Measurements from ENCODE around the gene CCDC185.

The CCDC185 gene

GRCh38 chr1:223425550-223425949 lies 32.3 kb downstream of the CCDC185 start:
- Histone ChIP-seq H3K36me3 (ENCODE audit: control insufficient read depth, insufficient read depth, low read length) (no peaks in the 10 kb centered on the region), H3K18ac (ENCODE audit: low read length) (no peak overlapping the region), H3K4me3 (ENCODE audit: low read length) (no peak overlapping the region), H2BK15ac (replicated peaks; ENCODE audit: low read depth) (no peak overlapping the region), H3K4ac (ENCODE audit: low read depth, low read length) (no peak overlapping the region), H3K79me2 (ENCODE audit: control insufficient read depth, insufficient read depth, low read length) (no peaks in the 10 kb centered on the region), H3K56ac (ENCODE audit: low read length) (no peak overlapping the region), H3K23ac (ENCODE audit: low read length) (no peak overlapping the region), H3K4me1 (ENCODE audit: control insufficient read depth, low read depth, low read length) (no peaks in the 10 kb centered on the region), H2BK120ac (ENCODE audit: low read depth, low read length) (no peak overlapping the region), H3K4me2 (ENCODE audit: low read length) (no peak overlapping the region), H2BK5ac (ENCODE audit: low read length) (no peak overlapping the region), H3K79me1 (ENCODE audit: low read length) (no peaks in the 10 kb centered on the region), H4K5ac (ENCODE audit: low read length) (no peak overlapping the region), H3K27me3 (ENCODE audit: insufficient read depth, low read length, poor library complexity) (no peaks in the 10 kb centered on the region), H3K27ac (ENCODE audit: low read depth, low read length) (no peak overlapping the region), H2AK5ac (ENCODE audit: low read length) (no peak overlapping the region), H3K9ac (ENCODE audit: low read length) (no peak overlapping the region), H4K8ac (ENCODE audit: low read depth, low read length) (no peak overlapping the region)
- no peak for DNase-seq
- WGBS (ENCODE audit: extremely low coverage, insufficient coverage, low lambda C conversion rate): no CpG with 5 or more reads among the region's 5 CpGs

GRCh38 chr1:223426936-223427335 lies 33.7 kb downstream of the CCDC185 start:
- Histone ChIP-seq H3K4me1 (ENCODE audit: control insufficient read depth, low read depth, low read length) (no peaks in the 10 kb centered on the region), H3K27me3 (ENCODE audit: insufficient read depth, low read length, poor library complexity) (no peaks in the 10 kb centered on the region), H3K79me2 (ENCODE audit: control insufficient read depth, insufficient read depth, low read length) (no peaks in the 10 kb centered on the region), H3K36me3 (ENCODE audit: control insufficient read depth, insufficient read depth, low read length) (no peaks in the 10 kb centered on the region), H3K9ac (ENCODE audit: low read length) (no peak overlapping the region), H3K56ac (ENCODE audit: low read length) (no peak overlapping the region), H2BK15ac (replicated peaks; ENCODE audit: low read depth) (no peak overlapping the region), H2BK5ac (ENCODE audit: low read length) (no peak overlapping the region), H3K4me2 (ENCODE audit: low read length) (no peak overlapping the region), H4K5ac (ENCODE audit: low read length) (no peak overlapping the region), H3K4ac (ENCODE audit: low read depth, low read length) (no peak overlapping the region), H3K23ac (ENCODE audit: low read length) (no peak overlapping the region), H2BK120ac (ENCODE audit: low read depth, low read length) (no peak overlapping the region), H2AK5ac (ENCODE audit: low read length) (no peak overlapping the region), H3K4me3 (ENCODE audit: low read length) (no peak overlapping the region), H3K27ac (ENCODE audit: low read depth, low read length) (no peak overlapping the region), H3K18ac (ENCODE audit: low read length) (no peak overlapping the region), H3K79me1 (ENCODE audit: low read length) (no peaks in the 10 kb centered on the region), H4K8ac (ENCODE audit: low read depth, low read length) (no peak overlapping the region)
- no peak for DNase-seq
- WGBS (ENCODE audit: extremely low coverage, insufficient coverage, low lambda C conversion rate): no CpG with 5 or more reads among the region's 1 CpG

DNA sequence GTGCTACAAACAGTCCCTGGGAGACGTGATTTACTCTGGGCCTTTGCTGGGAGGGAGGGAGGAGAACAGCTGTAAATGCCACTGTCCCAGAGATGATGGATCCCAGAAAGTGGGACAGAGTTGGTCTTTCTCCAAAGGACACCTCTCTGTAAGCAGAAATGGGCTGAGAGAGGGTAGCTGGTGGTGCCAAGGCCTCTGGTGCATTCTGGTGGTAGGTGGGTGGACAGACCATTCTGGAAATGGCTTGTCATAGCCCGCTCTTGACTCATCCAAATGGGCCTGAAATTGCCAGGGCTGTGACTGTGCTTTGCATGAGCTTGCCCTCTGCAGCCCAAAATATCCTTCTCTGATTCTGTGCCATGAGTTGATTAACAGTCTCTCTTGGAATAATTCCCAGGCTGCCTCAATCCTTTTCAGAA lies 36.1 kb downstream of the CCDC185 start:
- H2BK120ac ChIP-seq (ENCODE audit: low read depth, low read length): no peak overlapping the region
- no peak overlapping the region for H3K23ac ChIP-seq (ENCODE audit: low read length)
- H2BK15ac ChIP-seq (replicated peaks; ENCODE audit: low read depth): no peak overlapping the region
- H3K79me2 ChIP-seq (ENCODE audit: control insufficient read depth, insufficient read depth, low read length): no peaks in the 10 kb centered on the region
- H3K27ac ChIP-seq (ENCODE audit: low read depth, low read length): no peak overlapping the region
- no peaks in the 10 kb centered on the region for H3K27me3 ChIP-seq (ENCODE audit: insufficient read depth, low read length, poor library complexity)
- H3K18ac ChIP-seq (ENCODE audit: low read length): no peak overlapping the region
- no peak overlapping the region for H4K8ac ChIP-seq (ENCODE audit: low read depth, low read length)
- no peaks in the 10 kb centered on the region for H3K4me1 ChIP-seq (ENCODE audit: control insufficient read depth, low read depth, low read length)
- no peak overlapping the region for H3K56ac ChIP-seq (ENCODE audit: low read length)
- DNase-seq: no peak
- H3K36me3 ChIP-seq (ENCODE audit: control insufficient read depth, insufficient read depth, low read length): no peaks in the 10 kb centered on the region
- no CpG with 5 or more reads among the region's 2 CpGs for WGBS (ENCODE audit: extremely low coverage, insufficient coverage, low lambda C conversion rate)
- no peak overlapping the region for H4K5ac ChIP-seq (ENCODE audit: low read length)
- H3K79me1 ChIP-seq (ENCODE audit: low read length): no peaks in the 10 kb centered on the region
- H3K4me3 ChIP-seq (ENCODE audit: low read length): no peak overlapping the region
- H2BK5ac ChIP-seq (ENCODE audit: low read length): no peak overlapping the region
- no peak overlapping the region for H3K4me2 ChIP-seq (ENCODE audit: low read length)
- H2AK5ac ChIP-seq (ENCODE audit: low read length): no peak overlapping the region
- no peak overlapping the region for H3K9ac ChIP-seq (ENCODE audit: low read length)
- H3K4ac ChIP-seq (ENCODE audit: low read depth, low read length): no peak overlapping the region

- H3K23ac ChIP-seq (ENCODE audit: low read length): no peak overlapping the region
- no peak overlapping the region for H3K4me2 ChIP-seq (ENCODE audit: low read length)
Measured at GRCh38 chr1:223429821-223430220, 36.6 kb downstream of the CCDC185 start.

DNA sequence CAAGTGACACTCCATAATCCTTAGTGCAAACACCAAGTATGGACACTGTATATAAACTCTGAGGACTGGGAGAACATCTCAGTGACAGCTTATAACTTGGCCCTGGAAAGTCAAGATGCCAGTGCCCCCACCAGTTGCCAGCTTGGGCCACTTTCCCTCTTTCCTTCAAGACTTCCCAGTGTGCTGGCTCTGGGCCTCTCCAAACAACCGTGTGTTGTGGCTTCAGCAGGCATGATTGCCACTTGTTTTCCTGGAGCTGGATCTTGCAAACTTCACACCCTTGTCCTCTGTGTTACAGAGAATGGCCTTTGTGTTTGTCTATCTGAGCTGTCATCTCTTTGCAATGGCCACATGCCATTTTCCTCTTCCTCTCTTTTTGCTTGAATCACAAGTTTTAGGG lies 37.0 kb downstream of the CCDC185 start:
- WGBS (ENCODE audit: extremely low coverage, insufficient coverage, low lambda C conversion rate): no CpG with 5 or more reads among the region's 1 CpG
- H2BK15ac ChIP-seq (replicated peaks; ENCODE audit: low read depth): no peak overlapping the region

More at GRCh38 chr1:223429821-223430220, 36.6 kb downstream of the CCDC185 start:
- Histone ChIP-seq H3K4ac (ENCODE audit: low read depth, low read length) (no peak overlapping the region), H2AK5ac (ENCODE audit: low read length) (no peak overlapping the region), H3K79me2 (ENCODE audit: control insufficient read depth, insufficient read depth, low read length) (no peaks in the 10 kb centered on the region), H3K56ac (ENCODE audit: low read length) (no peak overlapping the region), H3K4me3 (ENCODE audit: low read length) (no peak overlapping the region), H4K5ac (ENCODE audit: low read length) (no peak overlapping the region), H4K8ac (ENCODE audit: low read depth, low read length) (no peak overlapping the region), H3K27ac (ENCODE audit: low read depth, low read length) (no peak overlapping the region), H2BK5ac (ENCODE audit: low read length) (no peak overlapping the region), H3K79me1 (ENCODE audit: low read length) (no peaks in the 10 kb centered on the region), H3K9ac (ENCODE audit: low read length) (no peak overlapping the region), H3K18ac (ENCODE audit: low read length) (no peak overlapping the region), H3K4me1 (ENCODE audit: control insufficient read depth, low read depth, low read length) (no peaks in the 10 kb centered on the region), H3K36me3 (ENCODE audit: control insufficient read depth, insufficient read depth, low read length) (no peaks in the 10 kb centered on the region), H2BK15ac (replicated peaks; ENCODE audit: low read depth) (no peak overlapping the region), H3K27me3 (ENCODE audit: insufficient read depth, low read length, poor library complexity) (no peaks in the 10 kb centered on the region), H2BK120ac (ENCODE audit: low read depth, low read length) (no peak overlapping the region)
- DNase-seq: no peak
- WGBS (ENCODE audit: extremely low coverage, insufficient coverage, low lambda C conversion rate): no CpG with 5 or more reads among the region's 1 CpG

DNA sequence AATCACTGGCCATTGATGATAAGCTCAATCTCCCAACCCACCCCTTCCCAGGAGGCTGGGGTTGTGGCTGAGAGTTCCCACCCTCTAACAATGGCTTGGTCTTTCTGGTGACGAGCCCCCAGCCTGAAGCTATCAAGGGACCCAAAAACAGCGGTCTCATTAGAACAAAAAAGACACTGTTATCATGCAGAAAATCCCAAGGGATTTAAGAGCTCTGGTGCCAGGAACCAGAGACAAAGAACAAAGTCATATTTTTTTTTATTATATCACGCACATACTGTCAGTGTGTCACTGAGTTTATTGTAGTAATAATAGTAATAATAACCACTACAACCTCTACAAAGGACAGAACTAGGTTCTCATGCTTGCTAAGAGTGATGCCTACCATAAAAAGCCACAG lies 43.9 kb downstream of the CCDC185 start:
- Histone ChIP-seq H3K9ac (ENCODE audit: low read length) (no peak overlapping the region), H3K4ac (ENCODE audit: low read depth, low read length) (no peak overlapping the region), H3K4me2 (ENCODE audit: low read length) (no peak overlapping the region), H3K36me3 (ENCODE audit: control insufficient read depth, insufficient read depth, low read length) (no peaks in the 10 kb centered on the region), H3K79me1 (ENCODE audit: low read length) (no peaks in the 10 kb centered on the region), H2AK5ac (ENCODE audit: low read length) (no peak overlapping the region), H3K79me2 (ENCODE audit: control insufficient read depth, insufficient read depth, low read length) (no peaks in the 10 kb centered on the region), H4K5ac (ENCODE audit: low read length) (no peak overlapping the region), H4K8ac (ENCODE audit: low read depth, low read length) (no peak overlapping the region), H3K18ac (ENCODE audit: low read length) (no peak overlapping the region), H3K4me1 (ENCODE audit: control insufficient read depth, low read depth, low read length) (no peaks in the 10 kb centered on the region), H2BK15ac (replicated peaks; ENCODE audit: low read depth) (no peak overlapping the region), H2BK5ac (ENCODE audit: low read length) (no peak overlapping the region), H3K23ac (ENCODE audit: low read length) (no peak overlapping the region), H3K4me3 (ENCODE audit: low read length) (no peak overlapping the region), H3K27ac (ENCODE audit: low read depth, low read length) (no peak overlapping the region), H3K56ac (ENCODE audit: low read length) (no peak overlapping the region), H3K27me3 (ENCODE audit: insufficient read depth, low read length, poor library complexity) (no peaks in the 10 kb centered on the region), H2BK120ac (ENCODE audit: low read depth, low read length) (no peak overlapping the region)
- no CpG with 5 or more reads among the region's 3 CpGs for WGBS (ENCODE audit: extremely low coverage, insufficient coverage, low lambda C conversion rate)
- no peak for DNase-seq

More for the DNA sequence above, 37.0 kb downstream of the CCDC185 start:
- H3K18ac ChIP-seq (ENCODE audit: low read length): no peak overlapping the region
- H3K36me3 ChIP-seq (ENCODE audit: control insufficient read depth, insufficient read depth, low read length): no peaks in the 10 kb centered on the region
- no peak overlapping the region for H3K4ac ChIP-seq (ENCODE audit: low read depth, low read length)
- no peak overlapping the region for H4K8ac ChIP-seq (ENCODE audit: low read depth, low read length)
- no peak overlapping the region for H2BK5ac ChIP-seq (ENCODE audit: low read length)
- H3K4me1 ChIP-seq (ENCODE audit: control insufficient read depth, low read depth, low read length): no peaks in the 10 kb centered on the region
- H2BK120ac ChIP-seq (ENCODE audit: low read depth, low read length): no peak overlapping the region
- H3K79me1 ChIP-seq (ENCODE audit: low read length): no peaks in the 10 kb centered on the region
- H3K27me3 ChIP-seq (ENCODE audit: insufficient read depth, low read length, poor library complexity): no peaks in the 10 kb centered on the region
- H2AK5ac ChIP-seq (ENCODE audit: low read length): no peak overlapping the region
- H3K4me3 ChIP-seq (ENCODE audit: low read length): no peak overlapping the region
- no peak overlapping the region for H3K23ac ChIP-seq (ENCODE audit: low read length)
- no peak overlapping the region for H3K9ac ChIP-seq (ENCODE audit: low read length)
- H3K56ac ChIP-seq (ENCODE audit: low read length): no peak overlapping the region
- H3K79me2 ChIP-seq (ENCODE audit: control insufficient read depth, insufficient read depth, low read length): no peaks in the 10 kb centered on the region
- no peak overlapping the region for H4K5ac ChIP-seq (ENCODE audit: low read length)
- DNase-seq: no peak
- no peak overlapping the region for H3K27ac ChIP-seq (ENCODE audit: low read depth, low read length)
- H3K4me2 ChIP-seq (ENCODE audit: low read length): no peak overlapping the region

Data from mesendoderm (in vitro differentiated cells).